Measurements from ENCODE around the gene RGL1. TPM values are rescaled to one million over a fixed set of nuclear protein-coding genes. Genes with fewer than 3 reads are reported as not detected.
A peak's percentile ranks its signal among the peaks of the same experiment; 100 is the strongest.
"Not testable (repeated sequence)": the region's sequence is repeated elsewhere in the genome, so short reads cannot be mapped to it uniquely, and the experiment has no call there.

RGL1 gene
- total RNA-seq, 4 donors from 2014 or later: 11.6 to 22.5 (median 15.0) TPM

GRCh38 chr1:183783342-183783741 lies 21.6 kb upstream of the RGL1 start:
- TF ChIP-seq, protein P1, sequence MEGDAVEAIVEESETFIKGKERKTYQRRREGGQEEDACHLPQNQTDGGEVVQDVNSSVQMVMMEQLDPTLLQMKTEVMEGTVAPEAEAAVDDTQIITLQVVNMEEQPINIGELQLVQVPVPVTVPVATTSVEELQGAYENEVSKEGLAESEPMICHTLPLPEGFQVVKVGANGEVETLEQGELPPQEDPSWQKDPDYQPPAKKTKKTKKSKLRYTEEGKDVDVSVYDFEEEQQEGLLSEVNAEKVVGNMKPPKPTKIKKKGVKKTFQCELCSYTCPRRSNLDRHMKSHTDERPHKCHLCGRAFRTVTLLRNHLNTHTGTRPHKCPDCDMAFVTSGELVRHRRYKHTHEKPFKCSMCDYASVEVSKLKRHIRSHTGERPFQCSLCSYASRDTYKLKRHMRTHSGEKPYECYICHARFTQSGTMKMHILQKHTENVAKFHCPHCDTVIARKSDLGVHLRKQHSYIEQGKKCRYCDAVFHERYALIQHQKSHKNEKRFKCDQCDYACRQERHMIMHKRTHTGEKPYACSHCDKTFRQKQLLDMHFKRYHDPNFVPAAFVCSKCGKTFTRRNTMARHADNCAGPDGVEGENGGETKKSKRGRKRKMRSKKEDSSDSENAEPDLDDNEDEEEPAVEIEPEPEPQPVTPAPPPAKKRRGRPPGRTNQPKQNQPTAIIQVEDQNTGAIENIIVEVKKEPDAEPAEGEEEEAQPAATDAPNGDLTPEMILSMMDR (IDR thresholded peaks at IDR 0.05): no peak
- no peak for DNase-seq (ENCODE audit: low spot score in 2 of 2)
- intact Hi-C loops (cut with DNase I; ENCODE audit: low total_unique reads): no loop called here

GRCh38 chr1:183783767-183784637 lies 20.9 kb upstream of the RGL1 start:
- DNase-seq (ENCODE audit: low spot score in 2 of 2): peak in 1 of 2 donors; percentile 78
- WGBS, 2 donors: 52 to 54% methylated on average over 6 of the region's 6 CpGs
- H3K4me3 ChIP-seq (ENCODE audit: low read depth, poor library complexity, severe bottlenecking): no peak overlapping the region
- intact Hi-C loops (cut with DNase I; ENCODE audit: low total_unique reads): no loop called here
- TF ChIP-seq, protein P1 (IDR thresholded peaks at IDR 0.05): no peak
- no peak for TF ChIP-seq POLR2A (IDR thresholded peaks at IDR 0.05)

More at GRCh38 chr1:183783342-183783741, 21.6 kb upstream of the RGL1 start:
- no peak overlapping the region for H3K4me3 ChIP-seq (ENCODE audit: low read depth, poor library complexity, severe bottlenecking)

GRCh38 chr1:183785921-183786320 lies 19.0 kb upstream of the RGL1 start:
- 94 to 97% methylated on average over 3 of the region's 3 CpGs for WGBS, 2 donors
- intact Hi-C loops (cut with DNase I; ENCODE audit: low total_unique reads); DNase-seq (ENCODE audit: low spot score in 2 of 2); H3K4me3 ChIP-seq (ENCODE audit: low read depth, poor library complexity, severe bottlenecking): not testable (repeated sequence)

- TF ChIP-seq, protein P1 (IDR thresholded peaks at IDR 0.05): no peak
- TF ChIP-seq POLR2A (IDR thresholded peaks at IDR 0.05): no peak
- intact Hi-C loops (cut with DNase I; ENCODE audit: low total_unique reads): no loop called here
- 76 to 82% methylated on average over 2 of the region's 2 CpGs for WGBS, 2 donors
- no peak overlapping the region for H3K4me3 ChIP-seq (ENCODE audit: low read depth, poor library complexity, severe bottlenecking)
- no peak for DNase-seq (ENCODE audit: low spot score in 2 of 2)
Measured at GRCh38 chr1:183787704-183788103, 17.2 kb upstream of the RGL1 start.

GRCh38 chr1:183791319-183791718 lies 13.6 kb upstream of the RGL1 start:
- TF ChIP-seq POLR2A (IDR thresholded peaks at IDR 0.05): no peak
- TF ChIP-seq, protein P1 (IDR thresholded peaks at IDR 0.05): no peak
- intact Hi-C loops (cut with DNase I; ENCODE audit: low total_unique reads): no loop called here
- DNase-seq (ENCODE audit: low spot score in 2 of 2): no peak
- H3K4me3 ChIP-seq (ENCODE audit: low read depth, poor library complexity, severe bottlenecking): no peak overlapping the region

DNA sequence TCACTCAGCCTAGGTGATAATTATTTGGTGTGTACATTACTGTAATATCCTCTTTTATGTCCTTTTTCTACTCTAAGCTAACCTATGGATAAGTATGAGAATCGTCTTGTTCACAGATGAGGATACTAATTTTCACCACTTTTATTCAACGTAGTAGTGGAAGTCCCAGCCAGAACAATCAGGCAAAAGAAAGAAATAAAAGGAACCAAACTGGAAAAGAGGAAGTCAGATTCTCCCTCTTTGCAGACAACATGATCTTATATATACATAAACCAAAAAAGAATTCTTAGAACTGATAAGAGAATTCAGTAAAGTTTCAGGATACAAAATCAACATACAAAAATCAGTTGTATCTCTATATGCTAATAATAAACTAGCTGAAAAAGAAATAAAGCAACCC lies 12.6 kb upstream of the RGL1 start:
- no peak for TF ChIP-seq POLR2A (IDR thresholded peaks at IDR 0.05)
- TF ChIP-seq, protein P1 (IDR thresholded peaks at IDR 0.05): no peak

More for the DNA sequence above, 12.6 kb upstream of the RGL1 start:
- intact Hi-C loops (cut with DNase I; ENCODE audit: low total_unique reads): no loop called here
- DNase-seq (ENCODE audit: low spot score in 2 of 2): no peak
- 83 to 88% methylated on average over 2 of the region's 2 CpGs for WGBS, 2 donors
- no peak overlapping the region for H3K4me3 ChIP-seq (ENCODE audit: low read depth, poor library complexity, severe bottlenecking)

Data from lower leg skin (tissue), 4 donors.